ENCODE data around the gene NUMBL. TPM values are rescaled to one million over a fixed set of nuclear protein-coding genes. Genes with fewer than 3 reads are reported as not detected.
A peak's percentile ranks its signal among the peaks of the same experiment; 100 is the strongest.

Gene NUMBL
- total and polyA plus RNA-seq, 9 of the 15 experiments (the other 6 are each of a cell fraction or from before 2014, with no cell fraction given), result 0.39 to 38.6 (median 6.6) TPM

DNA sequence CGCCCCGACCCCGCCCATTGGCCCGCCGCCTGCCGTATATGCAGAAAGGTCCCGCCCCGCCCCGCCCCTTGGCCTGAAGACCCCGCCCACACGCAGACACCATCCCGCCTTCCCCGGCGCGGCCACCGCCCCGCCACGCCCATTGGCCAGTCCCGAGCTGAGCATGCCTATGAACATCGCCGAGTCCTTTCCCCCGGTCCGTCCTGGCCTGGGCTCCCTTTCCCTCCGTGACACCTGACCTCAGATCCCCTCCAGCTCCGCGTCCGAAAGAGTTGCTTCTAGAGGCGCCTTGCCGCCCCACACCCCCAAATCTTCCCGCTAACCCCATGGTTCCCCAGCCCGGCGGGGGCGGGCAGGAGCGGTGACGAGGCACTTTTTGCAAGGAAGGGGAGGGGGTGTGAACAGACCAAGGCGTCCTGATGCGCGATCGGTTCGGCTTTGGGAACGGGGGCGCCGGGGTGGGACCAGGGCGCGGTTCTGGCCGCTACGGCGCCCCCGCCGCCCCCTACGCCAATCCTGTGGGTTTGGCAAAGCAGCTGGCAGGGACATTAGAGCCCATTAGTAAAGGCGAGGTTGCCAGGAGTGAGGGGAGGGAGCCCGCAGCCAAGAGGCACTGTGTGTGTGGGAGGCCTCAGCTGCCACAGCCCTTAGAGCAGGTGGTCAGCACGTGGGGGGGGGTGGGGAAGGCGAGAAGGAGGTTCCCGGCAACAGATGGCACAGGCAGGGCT lies 406 bp upstream of the NUMBL start (continued):
- TF ChIP-seq HNRNPLL (IDR thresholded peaks at IDR 0.05; ENCODE audit: low read depth, low read length, poor library complexity, severe bottlenecking), result no peak
- no peak for TF ChIP-seq PHTF2 (CRISPR knock-in tag; IDR thresholded peaks at IDR 0.05)
- no peak for TF ChIP-seq ZNF121 (CRISPR knock-in tag; conservative IDR thresholded peaks at IDR 0.05)
- no peak for TF ChIP-seq ILF3 (IDR thresholded peaks at IDR 0.05; ENCODE audit: borderline replicate concordance)
- no peak for TF ChIP-seq KAT8 (IDR thresholded peaks at IDR 0.05; ENCODE audit: low read depth)
- TF ChIP-seq ZNF764 (CRISPR knock-in tag; IDR thresholded peaks at IDR 0.05; ENCODE audit: low read depth), result no peak
- no peak for TF ChIP-seq ZNF780A (CRISPR knock-in tag; IDR thresholded peaks at IDR 0.05)
- no peak for TF ChIP-seq MCM5 (IDR thresholded peaks at IDR 0.05; ENCODE audit: low read depth)
- no peak for TF ChIP-seq POLR3G (IDR thresholded peaks at IDR 0.05; ENCODE audit: extremely low read depth, insufficient read length, insufficient replicate concordance)
- TF ChIP-seq RNF2 (IDR thresholded peaks at IDR 0.05), result peak; percentile 83
- 0 out of 2 replicates have a peak, but pooled peaks have one; percentile 12 for TF ChIP-seq ZEB2 (IDR thresholded peaks at IDR 0.05)
- TF ChIP-seq SP2 (IDR thresholded peaks at IDR 0.05; ENCODE audit: extremely low read depth, low read depth, low read length, poor library complexity, severe bottlenecking), result no peak
- TF ChIP-seq, protein P1, sequence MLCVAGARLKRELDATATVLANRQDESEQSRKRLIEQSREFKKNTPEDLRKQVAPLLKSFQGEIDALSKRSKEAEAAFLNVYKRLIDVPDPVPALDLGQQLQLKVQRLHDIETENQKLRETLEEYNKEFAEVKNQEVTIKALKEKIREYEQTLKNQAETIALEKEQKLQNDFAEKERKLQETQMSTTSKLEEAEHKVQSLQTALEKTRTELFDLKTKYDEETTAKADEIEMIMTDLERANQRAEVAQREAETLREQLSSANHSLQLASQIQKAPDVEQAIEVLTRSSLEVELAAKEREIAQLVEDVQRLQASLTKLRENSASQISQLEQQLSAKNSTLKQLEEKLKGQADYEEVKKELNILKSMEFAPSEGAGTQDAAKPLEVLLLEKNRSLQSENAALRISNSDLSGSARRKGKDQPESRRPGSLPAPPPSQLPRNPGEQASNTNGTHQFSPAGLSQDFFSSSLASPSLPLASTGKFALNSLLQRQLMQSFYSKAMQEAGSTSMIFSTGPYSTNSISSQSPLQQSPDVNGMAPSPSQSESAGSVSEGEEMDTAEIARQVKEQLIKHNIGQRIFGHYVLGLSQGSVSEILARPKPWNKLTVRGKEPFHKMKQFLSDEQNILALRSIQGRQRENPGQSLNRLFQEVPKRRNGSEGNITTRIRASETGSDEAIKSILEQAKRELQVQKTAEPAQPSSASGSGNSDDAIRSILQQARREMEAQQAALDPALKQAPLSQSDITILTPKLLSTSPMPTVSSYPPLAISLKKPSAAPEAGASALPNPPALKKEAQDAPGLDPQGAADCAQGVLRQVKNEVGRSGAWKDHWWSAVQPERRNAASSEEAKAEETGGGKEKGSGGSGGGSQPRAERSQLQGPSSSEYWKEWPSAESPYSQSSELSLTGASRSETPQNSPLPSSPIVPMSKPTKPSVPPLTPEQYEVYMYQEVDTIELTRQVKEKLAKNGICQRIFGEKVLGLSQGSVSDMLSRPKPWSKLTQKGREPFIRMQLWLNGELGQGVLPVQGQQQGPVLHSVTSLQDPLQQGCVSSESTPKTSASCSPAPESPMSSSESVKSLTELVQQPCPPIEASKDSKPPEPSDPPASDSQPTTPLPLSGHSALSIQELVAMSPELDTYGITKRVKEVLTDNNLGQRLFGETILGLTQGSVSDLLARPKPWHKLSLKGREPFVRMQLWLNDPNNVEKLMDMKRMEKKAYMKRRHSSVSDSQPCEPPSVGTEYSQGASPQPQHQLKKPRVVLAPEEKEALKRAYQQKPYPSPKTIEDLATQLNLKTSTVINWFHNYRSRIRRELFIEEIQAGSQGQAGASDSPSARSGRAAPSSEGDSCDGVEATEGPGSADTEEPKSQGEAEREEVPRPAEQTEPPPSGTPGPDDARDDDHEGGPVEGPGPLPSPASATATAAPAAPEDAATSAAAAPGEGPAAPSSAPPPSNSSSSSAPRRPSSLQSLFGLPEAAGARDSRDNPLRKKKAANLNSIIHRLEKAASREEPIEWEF (CRISPR knock-in tag; IDR thresholded peaks at IDR 0.05), result no peak; the same call in 1 of the 2 replicates
- peak; percentile 69 for TF ChIP-seq SMAD4 (CRISPR knock-in tag; conservative IDR thresholded peaks at IDR 0.05)
- TF ChIP-seq RHOXF2B (CRISPR knock-in tag; conservative IDR thresholded peaks at IDR 0.05), result no peak
- TF ChIP-seq ZNF354B (CRISPR knock-in tag; IDR thresholded peaks at IDR 0.05), result no peak
- TF ChIP-seq COPS2 (conservative IDR thresholded peaks at IDR 0.05), result no peak
- TF ChIP-seq, protein P2, sequence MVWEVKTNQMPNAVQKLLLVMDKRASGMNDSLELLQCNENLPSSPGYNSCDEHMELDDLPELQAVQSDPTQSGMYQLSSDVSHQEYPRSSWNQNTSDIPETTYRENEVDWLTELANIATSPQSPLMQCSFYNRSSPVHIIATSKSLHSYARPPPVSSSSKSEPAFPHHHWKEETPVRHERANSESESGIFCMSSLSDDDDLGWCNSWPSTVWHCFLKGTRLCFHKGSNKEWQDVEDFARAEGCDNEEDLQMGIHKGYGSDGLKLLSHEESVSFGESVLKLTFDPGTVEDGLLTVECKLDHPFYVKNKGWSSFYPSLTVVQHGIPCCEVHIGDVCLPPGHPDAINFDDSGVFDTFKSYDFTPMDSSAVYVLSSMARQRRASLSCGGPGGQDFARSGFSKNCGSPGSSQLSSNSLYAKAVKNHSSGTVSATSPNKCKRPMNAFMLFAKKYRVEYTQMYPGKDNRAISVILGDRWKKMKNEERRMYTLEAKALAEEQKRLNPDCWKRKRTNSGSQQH (CRISPR knock-in tag; IDR thresholded peaks at IDR 0.05), result 0 out of 2 replicates have a peak, but pooled peaks have one; percentile 35
- no peak for TF ChIP-seq ZNF384 (IDR thresholded peaks at IDR 0.05; ENCODE audit: low read depth, low read length)
- TF ChIP-seq, protein P3, sequence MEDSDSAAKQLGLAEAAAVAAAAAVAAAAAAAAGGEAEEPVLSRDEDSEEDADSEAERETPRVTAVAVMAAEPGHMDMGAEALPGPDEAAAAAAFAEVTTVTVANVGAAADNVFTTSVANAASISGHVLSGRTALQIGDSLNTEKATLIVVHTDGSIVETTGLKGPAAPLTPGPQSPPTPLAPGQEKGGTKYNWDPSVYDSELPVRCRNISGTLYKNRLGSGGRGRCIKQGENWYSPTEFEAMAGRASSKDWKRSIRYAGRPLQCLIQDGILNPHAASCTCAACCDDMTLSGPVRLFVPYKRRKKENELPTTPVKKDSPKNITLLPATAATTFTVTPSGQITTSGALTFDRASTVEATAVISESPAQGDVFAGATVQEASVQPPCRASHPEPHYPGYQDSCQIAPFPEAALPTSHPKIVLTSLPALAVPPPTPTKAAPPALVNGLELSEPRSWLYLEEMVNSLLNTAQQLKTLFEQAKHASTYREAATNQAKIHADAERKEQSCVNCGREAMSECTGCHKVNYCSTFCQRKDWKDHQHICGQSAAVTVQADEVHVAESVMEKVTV (CRISPR knock-in tag; IDR thresholded peaks at IDR 0.05), result 0 out of 2 replicates have a peak, but pooled peaks have one; percentile 13
- TF ChIP-seq MIER1 (IDR thresholded peaks at IDR 0.05; ENCODE audit: low read depth), result no peak

Data from K562 (cell line).